Mammary epithelial cell (primary cell): ENCODE data around the gene CD177.

Experiments used
- EZH2 ChIP-seq: IDR thresholded peaks from 2 replicates; pipeline ENCODE4 v1.6.1; 2012; ENCODE audit warnings: low read length, inconsistent platforms, borderline replicate concordance
- TF ChIP-seq, protein P1 (sequence below), 2 donors: IDR thresholded peaks in 1 of 2; conservative IDR thresholded peaks in 1 of 2; 2 replicates each; pipeline ENCODE4 v1.5.1; 2011 to 2012; ENCODE audit warnings: inconsistent platforms in 2 of 2, low read length in 2 of 2, mild to moderate bottlenecking in 2 of 2, control low read depth in 1 of 2, low read depth in 1 of 2; ENCODE audit not compliant: insufficient read depth in 1 of 2; ENCODE audit errors: extremely low read depth in 1 of 2

DNA sequence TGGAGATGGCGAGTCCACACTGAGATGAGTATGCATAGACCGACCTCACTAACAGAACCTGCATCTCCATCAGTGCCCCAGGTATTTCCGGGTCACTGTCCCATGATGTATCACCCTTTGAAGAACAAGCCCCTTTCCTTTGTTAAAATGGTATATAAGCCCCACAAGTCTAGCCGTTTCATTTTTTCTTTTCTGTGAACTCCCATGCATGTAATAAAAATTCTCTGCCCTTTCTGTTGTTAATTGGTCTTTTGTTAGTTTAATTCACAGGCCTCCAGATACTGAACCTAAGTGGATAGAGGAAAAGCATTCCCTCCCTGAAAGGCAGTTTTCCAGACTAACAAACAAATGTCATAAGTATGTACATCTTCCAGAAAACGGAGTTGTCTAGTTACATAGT is 15.0 kb upstream of the CD177 start:
- TF ChIP-seq, protein P1, sequence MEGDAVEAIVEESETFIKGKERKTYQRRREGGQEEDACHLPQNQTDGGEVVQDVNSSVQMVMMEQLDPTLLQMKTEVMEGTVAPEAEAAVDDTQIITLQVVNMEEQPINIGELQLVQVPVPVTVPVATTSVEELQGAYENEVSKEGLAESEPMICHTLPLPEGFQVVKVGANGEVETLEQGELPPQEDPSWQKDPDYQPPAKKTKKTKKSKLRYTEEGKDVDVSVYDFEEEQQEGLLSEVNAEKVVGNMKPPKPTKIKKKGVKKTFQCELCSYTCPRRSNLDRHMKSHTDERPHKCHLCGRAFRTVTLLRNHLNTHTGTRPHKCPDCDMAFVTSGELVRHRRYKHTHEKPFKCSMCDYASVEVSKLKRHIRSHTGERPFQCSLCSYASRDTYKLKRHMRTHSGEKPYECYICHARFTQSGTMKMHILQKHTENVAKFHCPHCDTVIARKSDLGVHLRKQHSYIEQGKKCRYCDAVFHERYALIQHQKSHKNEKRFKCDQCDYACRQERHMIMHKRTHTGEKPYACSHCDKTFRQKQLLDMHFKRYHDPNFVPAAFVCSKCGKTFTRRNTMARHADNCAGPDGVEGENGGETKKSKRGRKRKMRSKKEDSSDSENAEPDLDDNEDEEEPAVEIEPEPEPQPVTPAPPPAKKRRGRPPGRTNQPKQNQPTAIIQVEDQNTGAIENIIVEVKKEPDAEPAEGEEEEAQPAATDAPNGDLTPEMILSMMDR (conservative IDR thresholded peaks at IDR 0.05 in 1 of 2, IDR thresholded peaks at IDR 0.05 in 1 of 2; ENCODE audit: extremely low read depth in 1 of 2, insufficient read depth in 1 of 2, low read depth in 1 of 2, low read length in 2 of 2), result no peak
- no peak for TF ChIP-seq EZH2
